SU-DHL-6 (cell line): ENCODE measurements around the gene MED12L.

Source experiments
- EZH2phosphoT487 ChIP-seq: fragments of 200-600 bp; sonication (generic), shearing (Covaris generic); conservative IDR thresholded peaks from 2 replicates; pipeline ENCODE4 v1.6.1; 2018; ENCODE audit warnings: mild to moderate bottlenecking, antibody characterized with exemption, low read length, moderate library complexity, mixed read lengths
- TF ChIP-seq, protein P1 (sequence below): fragments of 200-600 bp; sonication (generic); IDR thresholded peaks from one replicate; pipeline ENCODE4 v1.5.1; 2017; ENCODE audit warnings: antibody characterized with exemption, mild to moderate bottlenecking, low read length, moderate library complexity; ENCODE audit not compliant: insufficient read depth, poor library complexity, severe bottlenecking

DNA sequence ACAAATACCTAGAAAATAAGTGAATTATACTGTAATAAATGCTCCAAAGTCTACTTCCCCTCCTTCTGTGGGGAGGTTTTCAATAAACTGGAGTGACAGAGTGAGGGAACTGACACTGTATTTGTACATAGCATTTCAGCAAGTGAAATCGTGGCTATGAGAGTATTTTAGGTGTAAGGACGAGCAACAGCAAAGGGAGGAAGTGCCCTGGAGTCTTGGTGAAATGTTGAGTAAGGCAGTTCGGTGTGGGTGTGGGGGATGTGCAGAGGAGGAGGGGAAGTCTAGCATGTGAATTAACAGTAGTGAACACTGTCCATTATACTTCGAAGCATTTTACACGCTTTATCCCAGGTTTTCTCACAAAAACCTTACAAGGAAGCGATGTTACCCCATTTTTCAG is 262.0 kb downstream of the MED12L start:
- TF ChIP-seq, protein P1, sequence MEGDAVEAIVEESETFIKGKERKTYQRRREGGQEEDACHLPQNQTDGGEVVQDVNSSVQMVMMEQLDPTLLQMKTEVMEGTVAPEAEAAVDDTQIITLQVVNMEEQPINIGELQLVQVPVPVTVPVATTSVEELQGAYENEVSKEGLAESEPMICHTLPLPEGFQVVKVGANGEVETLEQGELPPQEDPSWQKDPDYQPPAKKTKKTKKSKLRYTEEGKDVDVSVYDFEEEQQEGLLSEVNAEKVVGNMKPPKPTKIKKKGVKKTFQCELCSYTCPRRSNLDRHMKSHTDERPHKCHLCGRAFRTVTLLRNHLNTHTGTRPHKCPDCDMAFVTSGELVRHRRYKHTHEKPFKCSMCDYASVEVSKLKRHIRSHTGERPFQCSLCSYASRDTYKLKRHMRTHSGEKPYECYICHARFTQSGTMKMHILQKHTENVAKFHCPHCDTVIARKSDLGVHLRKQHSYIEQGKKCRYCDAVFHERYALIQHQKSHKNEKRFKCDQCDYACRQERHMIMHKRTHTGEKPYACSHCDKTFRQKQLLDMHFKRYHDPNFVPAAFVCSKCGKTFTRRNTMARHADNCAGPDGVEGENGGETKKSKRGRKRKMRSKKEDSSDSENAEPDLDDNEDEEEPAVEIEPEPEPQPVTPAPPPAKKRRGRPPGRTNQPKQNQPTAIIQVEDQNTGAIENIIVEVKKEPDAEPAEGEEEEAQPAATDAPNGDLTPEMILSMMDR: no peak
- TF ChIP-seq EZH2phosphoT487: no peak
